Measurements from ENCODE around the gene MGRN1. TPM values are rescaled to one million over a fixed set of nuclear protein-coding genes. Genes with fewer than 3 reads are reported as not detected.

The MGRN1 gene
- total RNA-seq, 4 donors from 2014 or later = 15.8 to 25.6 (median 22.0) TPM

- TF ChIP-seq POLR2A (IDR thresholded peaks at IDR 0.05) = no peak
- TF ChIP-seq CTCF (IDR thresholded peaks at IDR 0.05) = no peak
- DNase-seq = no peak
- no peak overlapping the region for H3K4me3 ChIP-seq
- H3K9me3 ChIP-seq = no peaks in the 10 kb centered on the region
- no peak overlapping the region for H3K27ac ChIP-seq
- H3K27me3 ChIP-seq = no peaks in the 10 kb centered on the region
- H3K4me1 ChIP-seq = peaks cover 0 to 31% (median 3%) of the 10 kb centered on the region in 3 donors
- WGBS, 2 donors = 92% methylated on average over 29 of the region's 38 CpGs; no CpG with 5 or more reads in 1 of the 2 donors
- H3K36me3 ChIP-seq = peaks cover 26 to 99% (median 35%) of the 10 kb centered on the region in 3 donors
- intact Hi-C loops (cut with DNase I) = no loop called here
Measured at GRCh38 chr16:4685776-4686496, 61.3 kb downstream of the MGRN1 start.

GRCh38 chr16:4686497-4687210, 62.0 kb downstream of the MGRN1 start:
- no peak for DNase-seq
- TF ChIP-seq POLR2A (IDR thresholded peaks at IDR 0.05) (no peak), CTCF (IDR thresholded peaks at IDR 0.05) (no peak)
- peaks cover 26 to 92% (median 35%) of the 10 kb centered on the region in 3 donors for H3K36me3 ChIP-seq

GRCh38 chr16:4687416-4687815, 62.8 kb downstream of the MGRN1 start:
- no peak overlapping the region for H3K4me3 ChIP-seq
- 68 to 79% methylated on average over 5 to 8 of the region's 8 CpGs for WGBS, 2 donors
- TF ChIP-seq POLR2A (IDR thresholded peaks at IDR 0.05) = no peak
- TF ChIP-seq CTCF (IDR thresholded peaks at IDR 0.05) = no peak
- no peak overlapping the region for H3K27ac ChIP-seq
- peaks cover 0 to 25% (median 10%) of the 10 kb centered on the region in 3 donors for H3K4me1 ChIP-seq
- intact Hi-C loops (cut with DNase I) = no loop called here
- peaks cover 19 to 85% (median 29%) of the 10 kb centered on the region in 3 donors for H3K36me3 ChIP-seq
- no peaks in the 10 kb centered on the region for H3K27me3 ChIP-seq
- H3K9me3 ChIP-seq = no peaks in the 10 kb centered on the region
- DNase-seq = no peak

More at GRCh38 chr16:4686497-4687210, 62.0 kb downstream of the MGRN1 start:
- H3K27me3 ChIP-seq = no peaks in the 10 kb centered on the region
- H3K4me3 ChIP-seq = no peak overlapping the region
- WGBS, 2 donors = 89 to 96% methylated on average over 11 to 18 of the region's 27 CpGs
- no peaks in the 10 kb centered on the region for H3K9me3 ChIP-seq
- no peak overlapping the region for H3K27ac ChIP-seq
- intact Hi-C loops (cut with DNase I) = no loop called here
- H3K4me1 ChIP-seq = peaks cover 0 to 26% (median 3%) of the 10 kb centered on the region in 3 donors

- TF ChIP-seq POLR2A (IDR thresholded peaks at IDR 0.05) (no peak), CTCF (IDR thresholded peaks at IDR 0.05) (no peak)
- Histone ChIP-seq H3K9me3 (no peaks in the 10 kb centered on the region), H3K4me3 (no peak overlapping the region), H3K4me1 (peaks cover 7 to 25% (median 16%) of the 10 kb centered on the region in 3 donors), H3K27ac (no peak overlapping the region), H3K27me3 (no peaks in the 10 kb centered on the region), H3K36me3 (peaks cover 14 to 78% (median 23%) of the 10 kb centered on the region in 3 donors)
- intact Hi-C loops (cut with DNase I) = no loop called here
- DNase-seq = no peak
- 80% methylated on average over 8 of the region's 39 CpGs; no CpG with 5 or more reads in 1 of the 2 donors for WGBS, 2 donors
Measured at GRCh38 chr16:4687946-4688673, 63.5 kb downstream of the MGRN1 start.
